Ramos (cell line): Measurements from ENCODE around the gene ALK.

Experiments used
- in situ Hi-C: fragments of 300-500 bp; cut with MboI; formaldehyde crosslinking; loops from one replicate; pipeline ENCODE4 v1.14.3; 2022; ENCODE audit warnings: low sequenced_read_pairs; ENCODE audit not compliant: unreplicated experiment

ALK gene

GRCh38 chr2:29227935-29228675 lies 693.3 kb downstream of the ALK start:
- in situ Hi-C loops, result no loop called here

DNA sequence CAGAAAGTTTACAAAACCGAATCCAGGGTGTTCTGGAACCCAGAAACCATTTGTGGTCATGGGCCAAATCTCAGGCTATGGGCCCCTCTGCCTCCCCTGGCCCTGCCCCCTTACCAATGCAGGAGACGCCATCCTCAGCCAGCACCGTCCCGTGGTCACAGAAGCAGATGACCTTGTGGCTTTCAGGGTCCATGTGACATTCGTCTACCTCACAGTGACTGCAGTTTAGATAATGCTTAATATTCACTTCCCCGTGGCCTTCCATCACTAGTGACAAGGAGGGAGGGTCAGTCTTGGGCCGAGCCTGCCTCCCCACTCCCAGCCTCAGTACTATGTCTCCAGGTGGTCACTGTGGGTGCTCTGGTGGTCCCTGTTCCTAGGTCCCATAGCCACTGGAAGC lies 694.6 kb downstream of the ALK start:
- in situ Hi-C loops, result no loop called here

DNA sequence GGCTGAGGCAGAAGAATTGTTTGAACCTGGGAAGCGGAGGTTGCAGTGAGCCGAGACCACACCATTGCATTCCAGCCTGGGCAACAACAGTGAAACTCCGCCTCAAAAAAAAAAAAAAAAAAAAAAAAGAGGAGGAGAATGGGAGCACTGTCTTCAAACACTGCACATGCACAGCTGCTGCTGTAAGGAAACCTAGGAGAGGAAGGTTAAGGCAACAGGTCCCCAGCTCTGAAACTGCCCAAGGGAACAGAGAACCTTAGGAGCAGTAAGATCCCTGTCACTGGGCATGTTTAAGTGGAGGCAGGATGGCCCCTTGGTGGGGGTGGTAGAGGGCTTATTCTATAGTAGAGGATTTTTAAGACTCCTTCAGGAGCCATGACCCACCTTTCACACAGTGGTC lies 695.0 kb downstream of the ALK start:
- in situ Hi-C loops, result no loop called here

- in situ Hi-C loops, result no loop called here
Observed at GRCh38 chr2:29225814-29226213, 695.6 kb downstream of the ALK start.

GRCh38 chr2:29224693-29225551 lies 696.5 kb downstream of the ALK start:
- in situ Hi-C loops, result loop anchor here (25.0 kb wide), 1 partner anchor 638 kb away; no protein-coding TSS in a partner anchor

DNA sequence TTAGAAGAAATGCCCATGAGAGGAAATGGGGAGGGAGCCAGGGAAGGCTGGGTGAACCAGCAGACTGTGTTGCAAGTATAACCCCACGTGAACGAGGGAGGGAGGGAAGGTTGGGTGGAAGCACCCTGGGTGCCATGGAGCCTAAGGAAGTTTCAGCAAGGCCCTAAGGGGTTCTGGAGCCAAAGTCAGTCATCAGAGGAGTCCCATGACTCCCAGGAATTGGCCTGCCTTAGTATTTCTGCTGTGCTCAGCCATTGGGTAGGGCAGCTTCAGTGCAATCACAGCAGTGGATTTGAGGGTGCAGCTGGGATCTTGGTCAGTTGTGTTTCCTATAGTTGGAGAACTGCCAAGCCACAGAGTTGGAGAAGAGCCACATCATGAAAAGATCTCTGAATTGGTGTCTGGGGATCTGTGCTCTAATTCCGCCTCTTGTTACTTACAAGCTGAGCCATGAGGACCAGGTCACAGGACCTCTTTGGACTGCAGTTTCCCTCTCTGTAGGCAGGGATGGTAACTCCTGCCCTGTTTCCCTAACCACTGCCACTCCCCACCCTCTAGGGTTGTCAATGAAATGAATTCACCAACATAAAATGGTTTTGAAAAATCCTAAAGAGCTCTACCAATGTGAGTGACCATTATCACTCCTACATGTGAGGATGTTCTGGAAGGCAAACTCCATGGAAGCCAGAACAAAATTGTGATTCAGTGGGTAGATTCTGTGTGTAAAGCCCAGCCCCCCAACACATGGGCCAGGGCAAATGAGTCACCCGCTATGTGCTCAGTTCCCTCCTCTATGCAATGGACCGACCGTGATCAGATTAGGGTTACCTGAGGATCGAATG lies 697.3 kb downstream of the ALK start:
- in situ Hi-C loops, result loop anchor here (25.0 kb wide), 1 partner anchor 637 kb away; no protein-coding TSS in a partner anchor

DNA sequence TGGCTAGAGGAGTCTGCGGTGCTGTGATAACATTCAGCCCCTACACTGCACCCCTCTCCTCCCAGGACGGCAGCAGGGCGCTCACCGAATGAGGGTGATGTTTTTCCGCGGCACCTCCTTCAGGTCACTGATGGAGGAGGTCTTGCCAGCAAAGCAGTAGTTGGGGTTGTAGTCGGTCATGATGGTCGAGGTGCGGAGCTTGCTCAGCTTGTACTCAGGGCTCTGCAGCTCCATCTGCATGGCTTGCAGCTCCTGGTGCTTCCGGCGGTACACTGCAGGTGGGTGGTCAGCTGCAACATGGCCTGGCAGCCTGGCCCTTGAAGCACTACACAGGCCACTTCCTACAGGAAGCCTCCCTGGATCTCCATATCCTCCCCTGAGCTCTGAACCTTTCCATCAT lies 698.1 kb downstream of the ALK start:
- in situ Hi-C loops, result loop anchor here (25.0 kb wide), 1 partner anchor 636 kb away; no protein-coding TSS in a partner anchor

DNA sequence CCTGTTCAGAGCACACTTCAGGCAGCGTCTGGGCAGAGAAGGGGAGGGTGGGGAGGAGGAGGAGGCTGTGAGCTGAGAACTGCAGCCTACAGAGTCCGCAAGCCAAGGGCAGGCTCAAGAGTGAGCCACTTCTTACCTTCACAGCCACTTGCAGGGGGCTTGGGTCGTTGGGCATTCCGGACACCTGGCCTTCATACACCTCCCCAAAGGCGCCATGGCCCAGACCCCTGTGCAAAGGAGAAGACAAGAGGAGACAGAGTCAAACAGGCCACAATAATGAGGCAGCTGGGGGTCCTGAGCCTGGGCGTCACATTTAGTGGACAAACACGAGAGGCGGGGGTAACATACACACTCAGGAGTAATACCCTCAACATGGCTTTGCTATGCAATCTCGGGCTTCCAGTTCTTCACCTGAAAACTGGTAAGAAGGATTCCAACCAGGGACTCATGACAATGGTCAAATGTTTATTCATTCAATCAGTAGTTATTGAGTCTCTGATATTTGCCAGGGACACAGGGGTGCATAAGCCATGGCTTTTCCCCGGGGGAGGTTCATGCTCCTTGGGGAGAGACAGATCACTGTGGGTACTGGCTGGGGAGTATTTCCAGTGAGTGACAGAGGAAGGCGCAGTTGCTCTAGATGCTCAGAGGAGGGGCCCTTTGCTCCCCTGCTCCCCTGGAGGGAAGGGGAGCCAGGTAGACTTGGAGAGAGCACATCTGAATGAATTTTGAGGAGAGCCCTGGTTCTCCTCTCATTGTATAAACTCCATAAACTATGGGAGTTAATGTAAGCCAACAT lies 698.8 kb downstream of the ALK start:
- in situ Hi-C loops, result loop anchor here (25.0 kb wide), 1 partner anchor 635 kb away; no protein-coding TSS in a partner anchor

GRCh38 chr2:29220506-29221270 lies 700.7 kb downstream of the ALK start:
- in situ Hi-C loops, result loop anchor here (25.0 kb wide), 1 partner anchor 633 kb away; no protein-coding TSS in a partner anchor

- in situ Hi-C loops, result loop anchor here (25.0 kb wide), 1 partner anchor 632 kb away; no protein-coding TSS in a partner anchor
Observed at GRCh38 chr2:29219374-29219773, 702.0 kb downstream of the ALK start.

- in situ Hi-C loops, result loop anchor here (25.0 kb wide), 1 partner anchor 631 kb away; no protein-coding TSS in a partner anchor
Observed at GRCh38 chr2:29218550-29219125, 702.7 kb downstream of the ALK start.

DNA sequence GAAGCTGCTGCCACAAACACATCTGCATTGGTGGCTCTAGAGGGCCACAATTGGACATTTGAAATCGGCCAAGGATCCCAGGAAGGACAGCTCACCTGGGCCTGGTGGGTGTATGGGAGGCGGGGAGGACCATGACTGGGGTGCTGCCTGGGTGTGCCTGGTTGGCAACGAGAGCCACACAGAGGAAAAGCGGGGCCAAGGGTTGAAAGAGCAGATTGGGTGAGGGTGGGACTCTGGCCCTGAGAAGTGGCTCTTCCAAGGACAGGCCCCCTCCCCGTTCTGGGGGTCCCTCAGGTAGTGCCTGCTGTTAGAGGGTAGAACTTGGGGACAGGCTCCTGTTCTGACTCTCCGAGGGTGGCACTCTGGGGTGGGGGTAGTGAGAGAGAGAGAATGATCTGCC lies 703.3 kb downstream of the ALK start:
- in situ Hi-C loops, result loop anchor here (25.0 kb wide), 1 partner anchor 631 kb away; no protein-coding TSS in a partner anchor

DNA sequence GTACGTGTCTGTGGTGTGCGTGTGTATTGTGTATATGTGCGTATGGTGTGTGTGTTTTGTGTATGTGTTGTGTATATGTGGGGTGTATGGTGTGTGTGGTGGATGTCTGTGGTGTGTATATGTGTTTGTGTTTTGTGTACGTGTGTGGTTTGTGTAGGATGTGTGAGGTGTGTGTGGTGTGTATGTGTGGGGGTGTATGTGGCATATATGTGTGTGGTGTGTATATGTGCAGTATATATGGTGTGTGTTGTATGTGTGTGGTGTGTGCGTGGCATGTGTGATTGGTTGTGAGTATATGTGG lies 704.8 kb downstream of the ALK start:
- in situ Hi-C loops, result loop anchor here (25.0 kb wide), 1 partner anchor 629 kb away; no protein-coding TSS in a partner anchor

DNA sequence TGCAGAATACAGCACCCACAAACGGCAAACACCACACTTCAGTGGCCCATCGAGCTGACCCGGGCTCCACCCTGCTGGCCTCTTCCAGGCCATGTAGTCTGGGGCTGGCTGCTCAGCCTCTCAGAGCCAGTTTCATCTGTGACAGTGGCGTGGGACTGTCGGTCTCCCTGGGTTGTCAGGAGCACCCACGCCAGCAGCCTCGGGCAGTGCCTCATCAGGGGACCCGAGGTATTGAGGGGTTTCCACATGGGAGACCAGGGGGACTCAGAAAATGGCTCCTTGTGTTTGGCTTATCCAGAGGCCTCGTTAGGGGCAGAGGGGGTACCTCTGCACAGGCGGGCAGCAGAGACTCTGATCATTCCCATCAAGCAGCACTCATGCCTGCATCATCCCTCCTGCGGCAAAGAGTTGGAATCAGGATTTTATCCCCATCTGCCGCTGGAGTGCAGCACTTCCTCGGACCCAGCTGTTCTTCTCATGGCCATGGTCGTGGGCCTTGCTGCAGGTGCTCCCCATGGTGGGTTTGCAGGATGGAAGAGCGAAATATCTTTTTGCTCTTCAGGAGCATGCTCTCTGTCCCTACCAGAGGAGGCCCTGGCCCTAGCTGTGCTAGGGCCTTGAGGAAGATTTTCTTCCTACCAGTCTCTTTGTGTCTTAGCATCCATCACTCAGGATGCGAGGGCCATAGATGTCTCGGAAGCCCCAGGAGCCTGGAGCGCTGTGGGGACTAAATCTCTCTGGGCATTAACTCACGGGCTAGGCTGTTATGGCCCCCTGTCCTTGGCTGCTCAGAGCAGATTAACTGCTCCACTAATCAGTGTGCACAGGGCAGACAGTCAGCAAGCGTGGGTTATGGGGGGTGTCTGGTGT lies 705.4 kb downstream of the ALK start:
- in situ Hi-C loops, result loop anchor here (25.0 kb wide), 1 partner anchor 629 kb away; no protein-coding TSS in a partner anchor

GRCh38 chr2:29215073-29215472 lies 706.3 kb downstream of the ALK start:
- in situ Hi-C loops, result loop anchor here (25.0 kb wide), 1 partner anchor 628 kb away; no protein-coding TSS in a partner anchor

- in situ Hi-C loops, result loop anchor here (25.0 kb wide), 1 partner anchor 627 kb away; no protein-coding TSS in a partner anchor
Observed at GRCh38 chr2:29213888-29214291, 707.5 kb downstream of the ALK start.

GRCh38 chr2:29212009-29212408 lies 709.4 kb downstream of the ALK start:
- in situ Hi-C loops, result loop anchor here (25.0 kb wide), 1 partner anchor 625 kb away; no protein-coding TSS in a partner anchor
